ENCODE measurements around the gene HAND1. TPM values are rescaled to one million over a fixed set of nuclear protein-coding genes. Genes with fewer than 3 reads are reported as not detected.

Gene HAND1
- total RNA-seq, result not detected
- 0.24 TPM for polyA plus RNA-seq (ENCODE audit: insufficient read depth, low read depth, low replicate concordance)
- long read RNA-seq, donor 1, result 0 reads
- long read RNA-seq, donor 2, result 0 reads

- Histone ChIP-seq H3K4me1 (peaks cover 27% of the 10 kb centered on the region), H3K27me3 (no peaks in the 10 kb centered on the region), H3K9me3 (no peaks in the 10 kb centered on the region), H3K36me3 (ENCODE audit: low read depth, missing control alignments) (no peaks in the 10 kb centered on the region), H3K27ac (no peak within 1 kb of the TSS), H3K4me3 (peak within 1 kb of the TSS in 1 of 2 donors; percentile 13)
- WGBS, 2 donors, result 0 to 4% methylated on average over 5 to 20 of the region's 20 CpGs
- intact Hi-C loops (cut with DNase I; ENCODE audit: low total_unique reads), result loop anchor here (10.0 kb wide), 1 partner anchor 127 kb away; no protein-coding TSS in a partner anchor
- DNase-seq, result no peak
- no peak for TF ChIP-seq CTCF (IDR thresholded peaks at IDR 0.05)
- TF ChIP-seq POLR2A (IDR thresholded peaks at IDR 0.05), result no peak
Observed at GRCh38 chr5:154478224-154478565, at the start of gene HAND1. Gene HAND1 (minus strand): TSS chr5:154478227. CDS start chr5:154478008, 219 bp downstream.

GRCh38 chr5:154526231-154527226 is 48.5 kb upstream of the HAND1 start:
- no peak for DNase-seq
- WGBS, 2 donors, result 88 to 90% methylated on average over 10 to 12 of the region's 12 CpGs

GRCh38 chr5:154524859-154525258 is 46.8 kb upstream of the HAND1 start:
- Histone ChIP-seq H3K36me3 (ENCODE audit: low read depth, missing control alignments) (no peaks in the 10 kb centered on the region), H3K4me3 (no peak overlapping the region), H3K9me3 (no peaks in the 10 kb centered on the region), H3K27ac (no peak overlapping the region), H3K4me1 (peaks cover 8% of the 10 kb centered on the region), H3K27me3 (no peaks in the 10 kb centered on the region)
- TF ChIP-seq CTCF (IDR thresholded peaks at IDR 0.05), result no peak
- TF ChIP-seq POLR2A (IDR thresholded peaks at IDR 0.05), result no peak
- DNase-seq, result no peak
- intact Hi-C loops (cut with DNase I; ENCODE audit: low total_unique reads), result no loop called here
- WGBS, 2 donors, result 70 to 75% methylated on average over 2 of the region's 2 CpGs

More at GRCh38 chr5:154526231-154527226, 48.5 kb upstream of the HAND1 start:
- H3K36me3 ChIP-seq (ENCODE audit: low read depth, missing control alignments), result no peaks in the 10 kb centered on the region
- intact Hi-C loops (cut with DNase I; ENCODE audit: low total_unique reads), result no loop called here
- no peaks in the 10 kb centered on the region for H3K27me3 ChIP-seq
- peaks cover 8% of the 10 kb centered on the region for H3K4me1 ChIP-seq
- H3K4me3 ChIP-seq, result no peak overlapping the region
- TF ChIP-seq CTCF (IDR thresholded peaks at IDR 0.05), result no peak
- no peak for TF ChIP-seq POLR2A (IDR thresholded peaks at IDR 0.05)
- H3K9me3 ChIP-seq, result no peaks in the 10 kb centered on the region
- no peak overlapping the region for H3K27ac ChIP-seq

GRCh38 chr5:154524181-154524580 is 46.2 kb upstream of the HAND1 start:
- Histone ChIP-seq H3K36me3 (ENCODE audit: low read depth, missing control alignments) (no peaks in the 10 kb centered on the region), H3K9me3 (no peaks in the 10 kb centered on the region), H3K27ac (peak overlapping the region; percentile 25 to 57), H3K4me3 (no peak overlapping the region), H3K4me1 (peaks cover 8% of the 10 kb centered on the region), H3K27me3 (no peaks in the 10 kb centered on the region)
- TF ChIP-seq POLR2A (IDR thresholded peaks at IDR 0.05), result no peak
- no peak for TF ChIP-seq CTCF (IDR thresholded peaks at IDR 0.05)
- 75 to 91% methylated on average over 4 of the region's 4 CpGs for WGBS, 2 donors
- DNase-seq, result no peak
- intact Hi-C loops (cut with DNase I; ENCODE audit: low total_unique reads), result no loop called here

Data from testis (tissue), 5 donors.